DMS 273 (cell line): ENCODE measurements around the gene CCDC117.
"Not testable (repeated sequence)": the region's sequence is repeated elsewhere in the genome, so short reads cannot be mapped to it uniquely, and the experiment has no call there.

ENCODE experiments used
- DNase-seq: peaks from one replicate; lab custom pipeline; 2025; ENCODE audit not compliant: unreplicated experiment; lab: John Stamatoyannopoulos, UW

CCDC117 gene, protein sequence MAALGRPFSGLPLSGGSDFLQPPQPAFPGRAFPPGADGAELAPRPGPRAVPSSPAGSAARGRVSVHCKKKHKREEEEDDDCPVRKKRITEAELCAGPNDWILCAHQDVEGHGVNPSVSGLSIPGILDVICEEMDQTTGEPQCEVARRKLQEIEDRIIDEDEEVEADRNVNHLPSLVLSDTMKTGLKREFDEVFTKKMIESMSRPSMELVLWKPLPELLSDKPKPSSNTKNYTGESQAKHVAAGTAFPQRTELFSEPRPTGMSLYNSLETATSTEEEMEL

DNA sequence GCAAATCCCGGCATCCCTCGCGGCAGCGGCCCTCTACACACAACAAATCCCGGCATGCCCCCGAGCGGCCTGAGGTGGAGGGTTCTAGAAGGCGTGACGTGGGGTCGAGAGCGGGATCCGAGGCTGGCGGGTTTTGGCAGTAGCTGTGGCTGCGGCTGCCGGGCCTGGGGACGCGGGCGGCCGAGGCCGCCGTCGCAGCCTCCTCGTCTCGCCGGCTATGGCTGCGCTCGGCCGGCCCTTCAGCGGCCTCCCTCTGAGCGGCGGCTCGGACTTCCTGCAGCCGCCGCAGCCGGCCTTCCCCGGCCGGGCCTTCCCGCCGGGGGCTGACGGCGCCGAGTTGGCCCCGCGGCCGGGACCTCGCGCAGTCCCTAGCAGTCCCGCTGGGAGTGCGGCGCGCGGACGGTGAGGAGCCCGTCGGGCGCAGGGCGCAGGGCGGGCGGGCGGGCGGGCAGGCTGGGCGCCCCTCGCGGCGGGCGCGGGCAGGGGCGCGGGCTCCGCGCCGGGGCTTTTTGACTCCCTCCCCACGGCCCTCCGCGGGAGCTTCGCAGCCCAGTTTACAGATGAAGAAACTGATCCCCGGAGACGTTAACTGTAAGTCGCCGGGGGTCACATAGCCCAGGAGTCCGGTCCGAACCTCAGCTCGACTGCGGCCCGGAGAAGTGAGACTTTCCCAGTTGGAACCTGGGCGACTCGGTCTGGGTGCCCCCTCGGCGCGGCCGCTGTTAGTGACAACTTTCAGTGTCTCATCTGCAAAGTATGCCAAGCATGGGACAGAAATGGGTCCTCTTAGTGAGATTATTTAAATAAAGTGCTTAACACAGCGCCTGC, at the start of gene CCDC117:
CCDC117 (plus strand) TSS at position 63 of the 828 bp plus-strand sequence; CDS start at position 218, 155 bp downstream.
- peak; percentile 94 for DNase-seq

DNA sequence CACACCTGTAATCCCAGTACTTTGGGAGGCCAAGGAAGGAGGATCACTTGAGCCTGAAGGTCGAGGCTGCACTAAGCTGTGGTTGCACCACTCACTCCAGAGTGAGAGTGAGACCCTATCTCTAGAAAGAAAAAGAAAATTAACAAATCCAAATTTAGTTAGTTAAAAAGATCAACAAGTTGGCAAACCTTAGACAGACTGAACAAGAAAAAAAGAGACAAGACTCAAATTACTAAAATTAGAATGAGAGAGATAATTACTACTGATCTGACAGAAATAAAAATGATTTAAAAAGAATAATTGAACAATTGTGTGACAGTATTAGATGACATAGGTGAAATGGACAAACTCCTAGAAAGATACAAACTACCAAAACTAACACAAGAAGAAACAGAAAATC, 44.5 kb upstream of the CCDC117 start:
- DNase-seq: no peak

DNA sequence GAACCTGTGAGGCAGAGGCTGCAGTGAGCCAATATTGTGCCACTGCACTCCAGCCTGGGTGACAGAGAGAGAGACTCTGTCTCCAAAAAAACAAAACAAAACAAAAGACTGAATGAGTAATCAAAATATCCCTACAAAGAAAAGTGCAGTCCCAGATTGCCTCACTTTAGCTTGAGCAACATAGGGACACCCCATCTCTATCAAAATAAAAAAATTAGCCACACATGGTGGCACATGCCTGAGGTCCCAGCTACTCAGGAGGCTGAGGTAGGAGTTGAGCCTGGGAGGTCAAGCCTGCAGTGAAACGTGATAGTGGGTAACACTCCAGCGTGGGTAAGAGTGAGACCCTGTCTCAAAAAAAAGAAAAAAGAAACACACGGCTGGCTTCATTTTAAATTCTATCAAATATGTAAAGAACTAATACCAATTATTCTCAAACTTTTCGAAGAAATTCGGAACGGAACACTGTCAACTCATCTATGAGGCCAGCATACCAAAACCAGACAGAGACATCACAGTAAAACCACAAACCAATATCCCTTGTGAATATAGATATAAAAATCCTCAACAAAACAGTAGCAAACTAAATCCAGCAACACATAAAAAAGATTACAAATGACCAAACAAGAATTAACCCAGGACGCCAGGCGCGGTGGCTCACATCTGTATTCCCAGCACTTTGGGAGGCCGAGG, 43.7 kb upstream of the CCDC117 start:
- DNase-seq: no peak

DNA sequence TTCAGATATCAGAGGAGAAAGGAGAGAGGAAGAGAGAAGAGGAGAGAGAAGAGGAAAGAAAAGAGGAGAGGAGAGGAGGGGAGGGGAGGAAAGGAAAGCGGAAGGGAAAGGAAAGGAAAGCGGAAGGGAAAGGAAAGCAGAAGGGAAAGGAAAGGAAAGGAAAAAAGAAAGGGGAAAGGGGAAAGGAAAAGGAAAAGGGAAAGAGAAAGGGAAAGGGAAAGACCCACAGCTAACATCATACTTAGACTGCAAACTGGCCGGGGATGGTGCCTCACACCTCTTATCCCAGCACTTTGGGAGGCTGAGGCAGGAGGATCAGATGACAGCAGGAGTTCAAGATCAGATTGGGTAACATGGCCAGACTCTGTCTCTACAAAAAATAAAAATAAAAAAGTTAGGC, 42.3 kb upstream of the CCDC117 start:
- no peak for DNase-seq

DNA sequence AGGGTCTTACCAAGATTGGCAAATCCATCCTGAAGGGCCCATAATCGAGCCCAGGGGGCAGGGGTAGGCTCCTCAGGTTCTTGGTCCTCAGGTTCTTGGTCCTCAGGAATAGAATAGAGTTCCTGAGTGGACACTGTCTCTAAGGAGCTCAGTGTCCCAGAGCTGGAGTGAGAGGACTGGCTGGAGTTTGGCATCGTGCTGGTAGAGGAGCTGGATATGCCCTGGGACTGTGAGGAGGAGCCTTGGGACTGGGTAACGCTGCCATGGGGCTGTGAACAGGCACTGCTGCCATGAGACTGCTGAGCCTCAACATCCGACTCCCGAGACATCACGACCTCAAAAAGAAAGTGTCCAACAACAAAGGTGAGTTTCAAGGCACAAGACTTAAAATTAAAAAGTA, 38.1 kb upstream of the CCDC117 start:
- no peak for DNase-seq

DNA sequence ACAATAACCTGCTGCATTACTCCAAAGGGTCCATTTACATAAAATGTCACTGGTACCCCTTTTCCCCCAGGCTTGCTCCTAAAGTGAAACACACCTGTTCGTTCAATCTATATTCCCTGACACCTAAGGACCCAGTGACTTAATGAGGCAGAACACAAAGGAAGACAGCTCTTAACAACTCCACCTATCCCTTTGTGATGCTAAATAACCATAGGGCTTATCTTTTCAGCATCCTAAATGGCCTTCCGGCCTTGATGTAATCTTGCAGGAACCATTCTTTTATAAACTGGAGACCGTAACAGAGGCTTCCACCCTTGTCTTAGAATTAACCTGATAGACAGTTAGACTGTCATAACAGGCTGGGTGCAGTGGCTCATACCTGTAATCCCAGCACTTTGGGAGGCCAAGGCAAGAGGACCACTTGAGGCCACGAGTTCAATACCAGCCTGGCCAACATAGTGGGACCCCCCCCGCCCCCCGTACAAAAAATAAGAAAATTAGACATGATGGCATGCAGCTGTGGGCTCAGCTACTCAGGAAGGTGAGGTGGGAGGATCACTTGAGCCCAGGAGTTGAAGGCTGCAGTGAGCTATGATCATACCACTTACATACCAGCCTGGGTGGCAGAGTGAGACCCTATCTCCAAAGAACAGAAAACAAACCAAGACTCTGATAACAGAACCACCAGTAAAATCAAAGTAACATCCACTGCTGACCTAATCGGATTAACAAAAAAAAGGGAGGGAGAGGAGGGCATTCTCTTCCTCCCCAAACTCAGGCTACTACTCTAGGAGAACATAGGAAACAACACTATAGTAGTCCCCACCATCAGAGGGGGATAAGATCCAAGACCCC, 36.0 kb upstream of the CCDC117 start:
- DNase-seq: no peak

DNA sequence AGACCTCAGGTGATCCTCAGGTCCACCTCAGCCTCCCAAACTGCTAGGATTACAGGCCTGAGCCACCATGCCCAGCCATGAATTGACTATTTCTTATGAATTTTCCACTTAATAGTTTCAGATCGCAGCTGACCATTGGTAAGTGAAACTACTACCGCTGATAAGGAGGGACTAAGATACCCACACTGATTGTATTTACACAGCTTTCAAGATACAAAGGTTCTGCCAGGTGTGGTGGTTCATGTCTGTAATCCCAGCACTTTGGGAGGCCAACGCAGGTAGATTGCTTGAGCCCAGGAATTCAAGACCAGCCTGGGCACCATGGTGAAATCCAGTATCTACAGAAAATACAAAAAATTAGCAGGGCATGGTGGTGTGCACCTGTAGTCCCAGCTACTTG, 34.8 kb upstream of the CCDC117 start:
- no peak for DNase-seq

DNA sequence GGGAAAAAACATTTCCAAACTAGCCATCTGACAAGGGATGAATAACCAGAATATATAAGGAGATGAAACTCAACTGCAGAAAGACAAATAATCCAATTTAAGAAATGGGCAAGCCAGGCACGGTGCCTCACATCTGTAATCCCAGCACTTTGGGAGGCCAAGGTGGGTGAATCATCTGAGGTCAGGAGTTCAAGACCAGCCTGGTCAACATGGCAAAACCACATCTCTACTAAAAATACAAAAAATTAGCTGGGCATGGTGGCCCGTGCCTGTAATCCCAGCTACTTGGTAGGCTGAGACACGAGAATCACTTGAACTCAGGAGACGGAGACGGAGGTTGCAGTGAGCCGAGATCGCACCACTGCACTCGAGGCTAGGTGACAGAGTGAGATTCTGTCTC, 33.6 kb upstream of the CCDC117 start:
- not testable (repeated sequence) for DNase-seq

DNA sequence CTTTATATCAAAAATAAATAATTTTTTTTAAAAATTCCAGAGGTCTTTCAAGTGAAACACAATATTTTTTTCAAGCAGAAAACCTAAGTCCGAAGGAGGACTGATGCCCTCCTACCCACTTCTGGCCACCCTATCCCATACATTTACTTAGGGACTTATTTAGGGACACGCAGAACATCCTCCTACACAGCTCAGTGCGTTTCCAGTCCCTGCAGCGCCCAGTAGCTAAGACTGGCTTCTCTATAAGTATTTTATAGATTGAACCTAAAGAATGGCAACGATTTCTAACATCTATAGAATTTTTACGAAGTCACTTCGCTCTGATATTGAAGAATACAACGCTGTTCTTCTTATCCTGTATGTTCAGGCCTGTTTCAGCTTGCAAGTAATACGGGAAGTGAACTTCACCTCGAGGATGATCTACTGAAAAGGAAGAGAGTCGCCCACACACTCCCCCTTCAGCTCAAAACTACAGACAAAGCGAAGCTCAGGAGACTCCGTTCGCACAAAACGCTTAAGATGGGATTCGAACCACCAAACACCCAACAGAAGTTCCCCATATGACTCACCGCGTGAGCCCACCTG, 31.2 kb upstream of the CCDC117 start:
- DNase-seq: no peak

DNA sequence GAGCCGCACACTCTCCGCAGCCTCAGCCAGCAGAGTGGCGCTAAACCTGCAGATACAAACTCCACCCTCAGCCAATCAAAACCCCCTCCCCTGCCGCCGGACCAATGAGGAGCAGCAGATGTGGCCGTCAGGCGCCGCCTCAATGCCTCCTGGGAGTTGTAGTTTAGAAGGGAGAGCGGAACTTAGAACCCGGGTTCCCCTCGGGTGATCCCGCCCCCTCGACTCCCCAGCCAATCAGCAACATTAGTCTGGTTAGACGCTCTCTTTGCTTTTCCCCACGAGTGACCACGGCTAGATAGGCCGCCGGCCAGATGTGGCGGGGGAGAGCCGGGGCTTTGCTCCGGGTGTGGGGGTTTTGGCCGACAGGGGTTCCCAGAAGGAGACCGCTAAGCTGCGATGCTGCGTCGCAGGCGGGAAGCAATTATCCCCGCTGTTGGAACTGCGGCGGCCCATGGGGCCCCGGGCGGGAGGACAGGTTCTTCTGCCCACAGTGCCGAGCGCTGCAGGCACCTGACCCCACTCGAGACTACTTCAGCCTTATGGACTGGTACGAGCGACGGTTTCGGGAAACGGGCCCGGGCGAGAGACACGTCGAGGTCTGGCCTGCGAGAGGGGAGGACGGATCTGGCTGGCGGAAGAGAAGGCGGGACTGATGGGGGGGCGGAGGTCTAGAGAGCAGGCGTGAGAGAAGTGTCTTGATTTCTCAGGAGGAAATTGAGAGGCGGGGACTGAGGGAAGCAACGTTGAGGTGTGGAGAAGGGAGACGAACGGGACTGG, 30.5 kb upstream of the CCDC117 start, which contains the start of the genes CHEK2 and HSCB:
CHEK2 (minus strand) TSS at position 36 of the 777 bp plus-strand sequence. CDS start 7,099 bp downstream, outside the sequence.
HSCB (plus strand) TSS at position 255 of the 777 bp plus-strand sequence; CDS start at position 312, 57 bp downstream.
- DNase-seq: peak; percentile 98

DNA sequence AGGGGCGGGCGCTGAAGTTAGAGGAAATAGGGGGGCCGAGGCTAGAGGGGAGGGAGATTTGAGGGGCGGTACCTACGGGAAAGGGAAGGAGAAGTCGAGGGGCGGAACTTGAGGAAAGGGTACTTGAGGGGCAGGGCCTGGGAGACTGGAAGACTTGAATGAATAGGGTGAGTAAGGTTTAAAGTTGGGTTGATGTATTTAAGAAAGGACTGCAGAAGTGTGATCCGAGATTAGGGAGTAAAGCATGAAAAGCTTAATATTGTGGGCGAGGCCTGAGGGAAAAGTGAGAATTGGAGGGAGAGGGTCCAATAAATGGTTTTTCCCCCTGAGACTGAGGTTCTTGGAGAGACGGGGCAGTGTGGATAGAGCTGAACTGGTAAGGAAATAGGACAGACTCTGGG, 29.9 kb upstream of the CCDC117 start:
- DNase-seq: no peak

DNA sequence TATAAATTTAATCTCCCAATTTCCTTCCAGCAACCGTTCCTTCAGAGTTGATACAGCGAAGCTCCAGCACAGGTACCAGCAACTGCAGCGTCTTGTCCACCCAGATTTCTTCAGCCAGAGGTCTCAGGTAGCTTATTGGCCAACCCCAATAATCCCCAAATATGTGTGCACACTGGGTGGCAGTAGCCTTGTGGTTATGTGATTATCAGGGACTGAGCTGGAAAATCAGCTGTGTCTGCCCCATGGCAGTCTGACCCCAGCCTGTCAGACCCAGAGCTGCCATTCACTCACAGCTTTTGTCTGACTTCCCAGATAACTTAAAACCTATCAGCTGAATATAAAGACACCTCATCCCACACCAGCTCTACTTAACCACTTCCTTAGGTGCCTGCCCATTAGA, 28.6 kb upstream of the CCDC117 start:
- DNase-seq: no peak

DNA sequence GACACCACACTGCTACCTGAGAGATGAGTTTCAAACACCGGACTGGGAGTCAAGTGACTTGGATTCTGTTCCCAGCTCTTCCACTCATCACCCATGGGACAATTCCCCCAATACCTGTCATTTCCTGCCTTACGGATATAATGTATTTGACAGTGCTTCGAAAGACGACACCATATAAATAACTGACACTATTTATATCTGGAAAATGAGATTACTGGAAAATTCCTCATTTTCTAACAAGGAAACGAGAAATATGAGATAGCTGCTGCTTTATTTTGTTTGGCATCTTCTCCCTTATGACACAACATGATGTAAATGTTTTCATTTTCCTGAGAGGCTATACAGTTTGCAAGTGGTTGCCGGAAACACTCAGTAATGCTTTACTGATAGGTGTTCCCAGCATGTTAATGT, 22.0 kb upstream of the CCDC117 start:
- DNase-seq: no peak

DNA sequence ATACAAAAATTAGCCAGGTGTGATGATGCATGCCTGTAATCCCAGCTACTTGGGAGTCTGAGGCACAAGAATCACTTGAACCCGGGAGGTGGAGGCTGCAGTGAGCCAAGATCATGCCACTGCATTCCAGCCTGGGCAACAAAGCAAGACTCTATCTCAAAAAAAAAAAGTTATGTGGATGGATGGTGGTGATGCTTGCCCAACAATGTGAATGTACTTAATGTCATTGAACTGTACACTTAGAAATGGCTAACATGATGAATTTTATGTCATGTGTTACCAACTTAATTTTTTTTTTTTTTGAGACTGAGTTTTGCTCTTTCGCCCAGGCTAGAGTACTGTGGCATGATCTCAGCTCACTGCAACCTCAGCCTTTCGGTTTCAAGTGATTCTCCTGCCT, 18.0 kb upstream of the CCDC117 start:
- DNase-seq: not testable (repeated sequence)

DNA sequence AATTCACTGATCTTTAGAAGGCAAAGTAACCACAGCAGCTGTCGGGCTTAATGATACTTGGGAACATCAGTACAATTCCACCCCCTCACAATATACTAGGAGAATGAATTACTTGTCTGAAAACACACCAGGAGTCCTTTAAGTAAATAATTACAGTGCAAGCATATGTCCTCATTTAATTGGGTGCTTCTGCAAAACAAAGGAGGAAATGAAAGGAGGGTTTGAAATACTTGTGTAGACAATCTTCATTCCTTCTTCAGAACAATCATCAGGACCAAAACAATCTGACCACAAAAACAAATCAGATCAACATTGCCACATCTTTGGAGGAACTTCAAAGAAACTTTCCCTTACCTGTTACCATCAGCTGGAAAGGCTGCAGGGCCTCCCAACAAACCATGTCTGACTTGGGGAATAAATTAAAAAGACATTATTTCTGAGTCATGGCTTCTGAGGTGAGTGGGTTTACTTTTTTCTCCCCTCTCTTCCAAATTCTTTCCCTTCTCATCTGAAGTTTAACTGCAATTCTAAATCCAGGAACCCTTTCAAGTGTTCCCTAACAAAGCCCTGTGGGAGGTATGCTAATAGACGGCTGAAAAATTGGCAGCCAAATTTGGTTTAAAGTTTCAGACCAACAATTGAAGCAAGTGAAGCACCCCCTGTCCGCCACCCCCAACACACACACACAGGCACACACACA, 12.5 kb upstream of the CCDC117 start:
- peak; percentile 56 for DNase-seq

DNA sequence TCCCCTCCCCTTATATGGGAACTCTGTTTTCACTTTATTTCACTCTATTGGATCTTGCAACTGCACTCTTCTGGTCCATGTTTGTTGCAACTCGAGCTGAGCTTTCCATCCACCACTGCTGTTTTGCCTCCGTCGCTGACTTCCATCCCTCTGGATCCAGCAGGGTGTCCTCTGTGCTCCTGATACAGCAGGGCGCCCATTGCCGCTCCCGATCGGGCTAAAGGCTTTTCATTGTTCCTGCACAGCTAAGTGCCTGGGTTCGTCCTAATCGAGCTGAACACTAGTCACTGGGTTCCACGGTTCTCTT, 11.1 kb upstream of the CCDC117 start:
- DNase-seq: no peak

DNA sequence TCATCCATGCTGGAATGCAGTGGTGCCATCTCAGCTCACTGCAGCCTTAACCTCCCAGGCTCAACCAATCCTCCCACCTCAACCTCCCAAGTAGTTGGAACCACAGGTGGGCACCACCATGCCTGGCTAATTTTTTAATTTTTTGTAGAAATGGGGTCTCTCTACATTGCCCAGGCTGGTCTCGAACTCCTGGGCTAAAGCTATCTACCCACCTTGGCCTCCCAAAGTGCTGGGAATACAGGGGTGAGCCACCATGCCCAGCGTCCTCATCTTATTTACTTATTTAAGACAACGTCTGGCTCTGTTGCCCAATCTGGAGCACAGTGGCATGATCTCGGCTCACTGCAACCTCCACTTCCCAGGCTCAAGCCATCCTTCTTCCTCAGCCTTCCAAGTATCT, 10.5 kb upstream of the CCDC117 start:
- not testable (repeated sequence) for DNase-seq

DNA sequence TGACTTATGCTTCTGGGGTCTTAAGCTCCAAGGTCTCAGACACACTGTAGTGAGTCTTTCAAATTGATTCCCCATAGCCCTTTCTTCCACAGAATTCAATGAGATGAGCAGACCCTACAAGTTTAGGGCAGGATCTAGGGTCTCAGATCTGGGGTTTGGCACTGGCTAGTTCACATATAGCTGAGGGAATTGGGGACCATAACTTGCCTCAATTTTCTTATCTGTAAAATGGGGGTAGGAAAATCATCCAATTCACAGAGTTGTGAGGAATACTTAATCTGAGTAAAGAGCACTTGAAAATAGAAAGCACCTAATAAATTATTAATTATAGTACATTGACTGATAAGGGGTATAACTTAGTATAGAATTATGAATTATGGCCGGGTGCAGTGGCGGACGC, 5.9 kb upstream of the CCDC117 start:
- no peak for DNase-seq
